LoVo (cell line): ENCODE data around the gene OR1M1.
"Not testable (repeated sequence)": the region's sequence is repeated elsewhere in the genome, so short reads cannot be mapped to it uniquely, and the experiment has no call there.

ENCODE experiments used
- DNase-seq: peaks from one replicate; pipeline ENCODE4 v3.0.0-alpha.2; 2016; ENCODE audit warnings: low spot score

The OR1M1 gene, protein sequence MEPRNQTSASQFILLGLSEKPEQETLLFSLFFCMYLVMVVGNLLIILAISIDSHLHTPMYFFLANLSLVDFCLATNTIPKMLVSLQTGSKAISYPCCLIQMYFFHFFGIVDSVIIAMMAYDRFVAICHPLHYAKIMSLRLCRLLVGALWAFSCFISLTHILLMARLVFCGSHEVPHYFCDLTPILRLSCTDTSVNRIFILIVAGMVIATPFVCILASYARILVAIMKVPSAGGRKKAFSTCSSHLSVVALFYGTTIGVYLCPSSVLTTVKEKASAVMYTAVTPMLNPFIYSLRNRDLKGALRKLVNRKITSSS

DNA sequence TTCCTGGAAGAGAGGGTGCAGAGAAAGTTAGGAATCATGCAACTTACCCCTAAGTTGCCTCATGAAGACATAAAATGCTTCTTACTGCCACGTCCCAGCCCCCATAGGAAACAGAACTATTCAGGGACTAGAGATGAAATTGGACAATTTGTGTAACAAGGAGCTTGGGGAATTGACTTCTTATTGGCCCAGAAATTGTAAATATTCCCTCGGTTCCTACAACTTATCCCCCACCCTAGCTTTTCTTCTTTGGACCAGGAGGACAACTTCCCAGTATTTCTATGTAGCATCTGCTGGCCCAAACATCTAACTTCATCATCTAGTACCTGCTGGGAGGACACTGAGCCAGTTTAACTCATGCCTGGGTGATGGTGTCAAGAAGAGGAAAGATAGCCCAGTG lies at the start of gene OR1M1:
Gene OR1M1 (plus strand): TSS at position 301 of the 400 bp plus-strand sequence. CDS start 6,184 bp downstream, outside the sequence.
- DNase-seq, result no peak

DNA sequence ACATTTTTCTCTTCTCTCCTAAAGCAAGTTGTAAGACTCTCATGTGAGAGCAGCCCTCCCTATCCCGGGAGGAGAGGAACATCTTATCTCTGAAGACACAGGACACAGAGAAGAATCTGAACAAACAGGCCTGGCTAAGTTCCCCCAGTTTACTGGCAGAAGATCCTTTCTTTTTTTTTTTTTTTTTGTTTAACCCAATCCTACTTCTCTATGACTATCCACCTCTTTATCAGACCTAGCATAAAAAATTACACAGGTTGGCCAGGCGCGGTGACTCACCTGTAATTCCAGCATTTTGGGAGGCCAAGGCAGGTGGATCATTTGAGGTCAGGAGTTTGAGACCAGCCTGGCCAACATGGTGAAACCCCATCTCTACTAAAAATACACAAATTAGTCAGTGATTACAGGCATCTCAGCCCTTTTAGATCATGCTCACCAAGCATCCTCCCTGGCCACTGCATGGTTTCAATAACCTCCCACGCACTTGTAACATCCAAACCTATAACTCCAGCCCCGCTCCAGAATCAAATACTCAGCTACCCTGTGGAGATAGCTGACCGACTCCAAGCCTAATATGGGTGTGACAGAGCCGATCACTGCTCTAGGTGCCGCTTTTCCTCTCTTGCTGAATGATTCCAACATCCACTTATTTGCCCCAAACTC lies 49.3 kb upstream of the OR1M1 start:
- DNase-seq, result no peak

DNA sequence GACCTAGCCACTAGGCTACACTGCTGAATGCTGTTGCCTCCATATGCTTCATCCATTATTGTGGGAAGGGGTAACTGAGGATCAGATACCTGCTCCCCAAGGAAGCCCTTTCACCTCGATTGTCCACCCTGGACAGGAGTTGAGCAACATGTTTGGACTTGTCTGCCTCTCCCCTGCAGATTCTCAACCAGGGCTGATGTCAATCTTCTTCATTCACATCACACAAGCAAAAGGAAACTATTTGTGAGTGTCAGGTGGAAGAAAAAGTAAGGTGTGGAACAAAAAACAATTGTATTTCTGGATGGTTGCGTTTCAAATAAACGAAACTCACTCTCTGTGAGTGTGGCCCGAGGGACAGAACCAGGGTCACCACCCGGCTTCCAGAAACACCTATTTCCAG lies 47.1 kb upstream of the OR1M1 start:
- DNase-seq, result peak; percentile 9

DNA sequence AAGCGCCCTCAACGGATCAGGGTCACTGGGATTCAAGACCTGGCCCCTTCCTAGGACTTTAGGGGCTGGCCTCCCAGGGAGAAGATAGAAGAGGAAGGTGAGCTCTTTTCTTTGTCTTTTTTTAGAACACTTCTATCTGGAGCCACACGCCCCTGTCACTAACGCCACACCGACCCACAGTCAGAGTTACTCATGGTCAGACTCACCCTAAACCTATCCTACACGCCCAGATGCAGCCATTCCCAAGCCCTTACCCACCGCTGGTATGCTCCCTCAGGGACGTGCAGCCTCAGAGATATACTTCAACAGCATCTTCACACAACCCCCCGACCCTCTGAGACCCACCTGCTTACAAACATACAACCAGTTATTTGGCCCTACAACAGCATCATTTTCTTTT lies 46.7 kb upstream of the OR1M1 start:
- peak; percentile 51 for DNase-seq

DNA sequence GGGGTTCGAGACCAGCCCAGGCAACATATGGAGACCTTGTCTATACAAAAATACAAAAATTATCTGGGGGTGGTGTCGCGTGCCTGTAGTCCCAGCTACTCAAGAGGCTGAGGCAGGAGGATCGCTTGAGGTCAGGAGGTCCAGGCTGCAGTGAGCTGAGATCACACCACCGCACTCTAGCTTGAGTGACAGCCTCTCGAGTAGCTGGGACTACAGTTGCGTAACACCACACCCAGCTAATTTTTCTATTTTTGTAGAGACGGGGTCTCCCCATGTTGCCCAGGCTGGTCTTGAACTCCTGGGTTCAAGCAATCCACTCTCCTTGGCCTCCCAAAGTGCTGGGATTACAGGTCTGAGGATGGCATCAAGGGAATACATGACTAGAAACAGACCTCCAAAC lies 45.8 kb upstream of the OR1M1 start:
- DNase-seq, result no peak

DNA sequence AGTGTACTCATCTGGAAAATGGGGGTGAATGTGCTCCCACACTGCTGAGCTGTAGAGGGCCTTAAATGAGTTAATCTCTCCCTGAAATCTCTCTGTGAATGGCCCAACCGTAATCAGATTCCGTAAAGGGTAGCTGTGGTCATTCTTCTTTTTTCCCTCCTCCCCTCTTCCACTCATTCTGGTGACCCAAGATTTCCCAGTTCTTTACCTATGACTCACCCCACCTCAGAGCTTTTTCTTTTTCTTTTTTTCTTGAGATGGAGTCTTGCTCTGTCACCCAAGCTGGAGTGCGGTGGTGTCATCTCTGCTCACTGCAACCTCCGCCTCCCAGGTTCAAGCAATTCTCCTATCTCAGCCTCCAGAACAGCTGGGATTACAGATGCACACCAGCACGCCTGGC lies 43.3 kb upstream of the OR1M1 start:
- DNase-seq, result no peak

DNA sequence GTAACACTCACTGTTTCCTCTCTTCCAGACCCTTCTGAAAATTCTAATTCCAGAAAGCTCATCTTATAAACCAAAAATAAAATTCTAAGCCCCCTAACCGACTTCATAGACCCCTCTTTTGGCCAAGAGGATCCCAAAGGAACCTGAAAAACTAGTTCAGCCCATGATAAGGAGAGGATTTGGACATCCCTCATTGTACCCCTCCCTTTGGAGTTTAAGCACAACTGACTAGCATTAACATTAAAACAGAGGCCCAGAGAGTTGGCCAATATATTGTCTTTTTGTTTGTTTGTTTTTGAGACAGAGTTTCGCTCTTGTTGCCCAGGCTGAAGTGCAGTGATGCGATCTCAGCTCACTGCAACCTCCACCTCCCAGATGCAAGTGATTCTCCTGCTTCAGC lies 42.4 kb upstream of the OR1M1 start:
- no peak for DNase-seq

DNA sequence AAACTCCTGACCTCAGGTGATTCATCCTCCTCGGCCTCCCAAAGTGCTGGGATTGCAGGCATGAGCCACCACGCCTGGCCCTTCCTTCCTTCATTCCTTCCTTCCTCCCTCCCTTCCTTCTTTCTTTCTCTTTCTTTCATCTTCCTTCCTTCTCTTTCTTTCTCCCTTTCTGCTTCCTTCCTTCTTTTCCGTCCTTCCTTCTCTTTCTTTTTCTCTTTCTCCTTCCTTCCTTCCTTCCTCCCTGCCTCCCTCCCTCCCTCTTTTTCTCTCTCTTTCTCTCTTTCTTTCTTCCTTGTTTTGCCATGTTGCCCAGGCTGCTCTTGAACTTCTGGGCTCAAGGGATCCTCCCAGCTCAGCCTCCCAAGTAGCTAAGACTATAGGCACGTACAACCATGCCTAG lies 40.2 kb upstream of the OR1M1 start:
- no peak for DNase-seq

DNA sequence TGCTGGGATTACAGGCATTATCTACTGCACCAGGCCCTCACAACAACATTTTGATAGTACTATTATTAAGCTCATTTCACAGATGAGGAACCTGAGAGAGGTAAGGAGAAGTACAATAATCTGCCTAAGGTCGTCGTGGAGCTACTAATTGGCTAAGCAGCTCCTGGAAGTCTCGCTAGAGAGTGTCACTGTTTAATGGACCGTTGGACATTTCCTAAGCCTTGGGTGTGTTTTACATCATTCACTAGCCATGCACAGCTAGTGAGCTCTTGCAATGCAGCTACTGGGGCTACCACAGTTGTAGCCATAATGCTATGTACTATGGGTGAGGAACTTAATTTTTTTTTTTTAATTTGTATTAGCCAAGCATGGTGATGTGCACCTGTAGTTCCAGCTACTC lies 34.0 kb upstream of the OR1M1 start:
- DNase-seq, result no peak

DNA sequence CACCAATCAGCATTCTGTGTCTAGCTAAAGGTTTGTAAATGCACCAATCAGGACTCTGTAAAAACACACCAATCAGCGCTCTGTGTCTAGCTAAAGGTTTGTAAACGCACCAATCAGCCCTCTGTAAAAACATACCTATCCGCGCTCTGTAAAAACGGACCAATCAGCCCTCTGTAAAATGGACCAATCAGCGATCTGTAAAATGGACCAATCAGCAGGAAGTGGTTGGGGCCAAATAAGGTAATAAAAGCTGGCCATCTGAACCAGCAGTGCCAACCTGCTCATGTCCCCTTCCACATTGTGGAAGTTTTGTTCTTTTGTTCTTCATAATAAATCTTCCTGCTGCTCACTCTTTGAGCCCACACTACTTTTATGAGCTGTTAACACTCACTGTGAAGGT lies 33.2 kb upstream of the OR1M1 start:
- not testable (repeated sequence) for DNase-seq

DNA sequence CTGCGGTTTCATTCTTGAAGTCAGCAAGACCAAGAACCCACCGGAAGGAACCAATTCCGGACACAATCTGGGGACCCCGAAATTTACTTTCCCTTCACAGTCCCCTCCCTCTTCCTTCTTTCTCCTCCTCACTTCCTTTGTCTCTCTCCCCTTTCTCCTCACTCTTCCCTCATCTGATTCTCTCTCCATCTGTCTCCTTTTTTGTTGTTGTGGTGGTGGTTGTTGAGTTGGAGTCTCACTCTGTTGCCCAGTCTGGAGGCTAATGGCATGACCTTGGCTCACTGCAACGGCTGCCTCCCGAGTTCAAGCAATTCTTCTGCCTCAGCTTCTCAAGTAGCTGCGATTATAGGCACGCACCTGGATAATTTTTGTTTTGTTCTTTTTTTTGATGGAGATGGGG lies 32.7 kb upstream of the OR1M1 start:
- DNase-seq, result no peak

DNA sequence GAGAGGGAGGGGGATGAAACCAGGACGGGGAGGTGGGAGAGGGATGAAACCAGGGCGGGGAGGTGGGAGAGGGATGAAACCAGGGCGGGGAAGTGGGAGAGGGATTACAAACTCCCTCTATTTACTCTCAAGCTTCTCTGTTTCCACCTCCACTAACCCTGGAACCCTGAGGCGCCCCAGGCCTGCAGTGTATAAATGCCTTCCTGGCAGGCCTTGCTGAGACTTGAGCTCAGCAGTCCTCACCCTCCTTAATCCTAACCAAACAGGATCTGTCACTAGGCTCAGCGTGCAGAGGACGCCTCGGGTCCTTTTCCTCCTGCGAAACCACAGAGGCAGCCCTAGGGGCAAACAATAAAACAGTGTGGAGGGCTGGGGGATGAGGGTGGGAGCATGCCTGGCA lies 32.1 kb upstream of the OR1M1 start:
- DNase-seq, result peak; percentile 32

DNA sequence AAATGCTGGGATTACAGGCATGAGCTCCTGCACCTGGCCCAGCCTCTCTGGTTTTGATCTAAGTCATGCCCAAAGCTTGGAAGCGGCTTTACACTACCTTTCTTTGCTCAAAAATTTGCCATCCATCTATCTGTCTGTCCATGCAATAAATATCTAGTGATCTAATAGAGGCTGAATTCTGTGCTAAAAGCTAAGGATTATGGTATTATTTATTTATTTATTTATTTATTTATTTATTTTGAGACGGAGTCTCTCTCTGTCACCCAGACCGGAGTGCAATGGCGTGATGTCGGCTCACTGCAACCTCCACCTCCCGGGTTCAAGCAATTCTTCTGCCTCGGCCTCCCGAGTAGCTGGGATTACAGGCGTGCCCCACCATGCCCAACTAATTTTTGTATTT lies 30.7 kb upstream of the OR1M1 start:
- not testable (repeated sequence) for DNase-seq

DNA sequence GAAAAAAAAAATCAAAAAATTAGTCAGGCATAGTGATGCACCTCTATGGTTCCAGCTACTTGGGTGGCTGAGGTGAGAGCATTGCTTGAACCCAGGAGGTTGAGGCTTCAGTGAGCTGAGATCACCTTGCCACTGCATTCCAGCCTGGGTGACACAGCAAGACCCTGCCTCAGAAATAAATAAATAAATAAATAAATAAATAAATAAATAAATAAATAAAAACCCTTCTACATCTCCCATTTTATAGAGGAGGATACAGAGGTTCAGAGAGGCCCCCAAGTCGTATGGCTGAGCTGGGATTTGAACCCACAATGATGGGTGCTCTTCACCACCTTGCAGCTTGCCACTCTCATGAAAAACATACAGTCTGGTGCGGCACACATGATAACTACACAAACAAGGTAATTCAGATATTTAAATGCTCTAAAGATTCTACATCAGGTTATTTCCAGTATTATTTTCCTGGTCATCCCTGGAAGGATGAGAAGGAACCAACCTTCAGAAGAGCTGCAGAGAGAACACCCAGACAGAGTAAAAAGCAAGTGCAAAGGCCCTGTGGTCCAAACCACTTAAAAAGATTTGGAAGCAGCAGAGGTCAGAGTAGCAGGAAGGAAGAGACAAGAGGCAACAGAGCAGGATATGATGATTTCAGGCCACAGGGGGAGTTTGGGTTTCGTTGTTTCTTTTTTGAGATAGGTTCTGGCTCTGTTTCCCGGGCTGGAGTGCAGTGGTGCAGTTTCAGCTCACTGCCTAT lies 29.2 kb upstream of the OR1M1 start:
- DNase-seq, result no peak

DNA sequence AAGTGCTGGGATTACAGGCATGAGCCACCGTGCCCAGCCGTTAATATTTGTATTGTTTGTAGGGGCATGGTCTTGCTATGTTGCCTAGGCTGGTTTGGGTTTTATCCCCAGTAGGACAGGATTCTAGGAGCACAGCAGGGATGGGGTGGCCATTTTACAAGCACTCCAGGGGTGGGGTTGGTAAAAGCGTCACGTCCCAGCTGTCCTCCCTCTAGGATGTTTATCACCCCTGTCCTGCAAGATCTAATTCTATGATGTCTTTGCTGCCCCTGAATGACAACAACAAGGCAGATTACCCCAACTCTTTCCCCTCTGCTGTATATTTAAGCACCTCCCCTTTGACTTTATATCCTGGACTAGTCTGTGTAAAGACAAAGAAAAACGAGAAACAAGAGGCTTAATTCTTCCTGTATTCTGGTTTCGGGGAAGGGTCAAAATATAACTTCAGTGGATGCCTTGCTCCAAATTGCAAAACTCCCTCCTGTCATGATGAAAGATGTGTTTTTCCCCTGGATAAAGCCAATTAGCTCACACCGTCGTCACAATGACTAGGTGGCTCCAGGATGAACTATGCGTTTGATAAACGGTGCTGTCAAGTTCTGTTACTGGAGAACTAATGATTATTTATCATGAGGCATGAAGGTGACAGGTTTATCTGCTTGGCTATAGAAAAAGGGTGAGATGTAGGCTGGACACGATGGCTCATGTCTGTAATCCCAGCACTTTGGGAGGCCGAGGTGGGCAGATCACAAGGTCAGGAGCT lies 27.8 kb upstream of the OR1M1 start:
- DNase-seq, result no peak

DNA sequence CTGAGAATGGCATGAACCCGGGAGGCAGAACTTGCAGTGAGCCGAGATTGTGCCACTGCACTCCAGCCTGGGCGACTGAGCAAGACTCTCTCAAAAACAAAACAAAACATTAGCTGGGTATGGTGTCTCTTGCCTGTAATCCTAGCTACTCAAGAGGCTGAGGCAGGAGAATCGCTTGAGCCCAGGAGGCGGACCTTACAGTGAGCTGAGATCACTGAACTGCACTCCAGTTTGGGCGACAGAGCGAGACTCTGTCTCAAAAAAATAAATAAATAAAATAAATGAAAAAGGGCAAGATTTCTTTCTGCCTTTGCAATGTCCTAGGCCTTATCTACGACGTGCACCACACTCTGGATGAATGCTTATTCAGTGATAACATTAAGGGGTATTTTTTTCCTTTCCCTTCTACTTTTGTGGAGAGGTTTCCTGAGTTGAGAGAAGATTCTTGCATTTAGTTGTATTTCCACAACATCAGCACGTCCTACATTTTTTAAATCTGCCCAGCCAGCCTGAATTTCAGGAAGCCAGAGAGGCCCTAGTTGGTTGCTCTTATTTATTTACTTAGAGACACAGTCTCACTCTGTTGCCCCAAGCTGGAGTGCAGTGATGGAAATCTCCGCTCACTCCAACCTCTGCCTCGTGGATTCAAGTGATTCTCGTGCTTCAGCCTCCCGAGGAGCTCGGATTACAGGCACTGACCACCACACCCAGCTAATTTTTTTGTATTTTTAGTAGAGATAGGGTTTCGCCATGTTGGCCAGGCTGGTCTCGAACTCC lies 26.1 kb upstream of the OR1M1 start:
- no peak for DNase-seq

DNA sequence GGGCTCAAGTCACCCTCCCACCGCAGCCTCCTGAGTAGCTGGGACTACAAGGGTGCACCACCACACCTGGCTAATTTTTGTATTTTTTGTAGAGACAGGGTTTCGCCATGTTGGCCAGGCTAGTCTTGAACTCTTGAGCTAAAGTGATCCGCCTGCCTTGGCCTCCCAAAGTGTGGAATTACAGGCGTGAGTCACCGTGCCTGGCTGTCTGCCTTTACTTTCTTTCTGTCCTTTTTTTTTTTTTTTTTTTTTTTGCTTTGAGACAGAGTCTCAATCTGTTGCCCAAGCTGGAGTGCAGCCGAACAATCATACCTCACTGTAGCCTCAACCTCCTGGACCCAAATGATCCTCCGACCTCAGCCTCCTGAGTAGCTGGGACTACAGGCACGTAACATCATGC lies 25.0 kb upstream of the OR1M1 start:
- DNase-seq, result no peak

DNA sequence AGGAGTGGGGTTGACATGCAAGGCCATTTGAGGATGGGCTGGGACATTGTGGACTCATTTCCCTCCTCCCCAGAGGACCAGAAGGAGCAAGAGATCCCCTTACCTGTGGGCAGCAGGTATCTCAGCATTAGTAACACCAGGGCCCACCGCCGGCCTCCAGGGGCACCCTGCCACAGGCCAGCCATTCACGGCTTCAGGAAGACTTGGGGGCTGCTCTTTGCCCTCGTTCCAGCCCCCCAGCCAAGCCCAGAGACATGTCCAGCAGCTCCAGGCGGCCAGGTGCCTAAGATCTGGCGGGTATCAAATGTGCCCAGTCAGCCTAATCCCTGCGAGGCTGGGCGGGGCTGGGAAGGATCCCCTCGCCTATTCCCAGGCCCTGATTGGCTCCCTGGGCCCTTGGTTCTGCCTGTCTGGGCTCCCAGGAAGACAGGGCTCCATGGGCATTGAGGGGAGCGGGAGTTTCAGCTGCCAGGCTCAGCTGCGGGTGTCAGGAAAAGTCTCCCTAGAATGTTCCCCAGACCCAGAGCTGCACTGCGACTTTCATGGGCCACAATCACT lies 21.3 kb upstream of the OR1M1 start:
- DNase-seq, result no peak

DNA sequence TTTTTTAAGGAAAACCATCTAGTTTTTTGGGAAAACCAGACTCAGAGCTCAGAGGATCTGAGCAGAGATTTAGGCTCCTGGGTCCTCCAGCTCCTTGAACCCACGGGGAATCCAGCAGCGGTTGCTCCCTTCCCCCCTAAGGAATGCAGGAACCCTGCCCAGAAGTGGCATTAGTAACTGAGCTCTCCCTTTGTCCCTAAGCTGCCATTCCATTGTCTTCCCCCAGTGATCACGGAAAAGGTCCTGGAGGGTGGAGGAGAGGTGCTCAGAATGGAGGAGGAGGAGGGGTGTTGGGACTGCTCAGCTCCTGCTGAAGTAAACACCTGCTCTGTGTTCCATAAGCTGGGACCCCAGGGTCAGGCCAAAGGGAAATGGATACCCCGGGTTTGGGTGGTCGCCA lies 16.8 kb upstream of the OR1M1 start:
- no peak for DNase-seq

DNA sequence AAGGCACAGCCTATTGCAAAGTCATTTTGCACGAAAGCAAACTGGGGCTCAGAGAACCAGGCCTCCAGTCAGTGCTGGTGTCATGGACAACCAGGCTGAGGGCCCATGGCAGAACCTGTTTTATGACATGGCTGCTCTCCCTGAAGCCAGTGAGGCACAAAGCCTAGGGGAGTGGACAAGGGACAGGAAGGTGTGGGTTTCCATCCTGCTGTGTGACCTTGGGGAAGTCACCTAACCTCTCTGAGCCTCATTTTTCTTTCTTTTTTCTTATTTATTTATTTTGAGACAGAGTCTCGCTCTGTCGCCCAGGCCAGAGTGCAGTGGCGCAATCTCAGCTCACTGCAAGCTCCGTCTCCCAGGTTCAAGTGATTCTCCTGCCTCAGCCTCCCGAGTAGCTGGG lies 15.1 kb upstream of the OR1M1 start:
- DNase-seq, result not testable (repeated sequence)

DNA sequence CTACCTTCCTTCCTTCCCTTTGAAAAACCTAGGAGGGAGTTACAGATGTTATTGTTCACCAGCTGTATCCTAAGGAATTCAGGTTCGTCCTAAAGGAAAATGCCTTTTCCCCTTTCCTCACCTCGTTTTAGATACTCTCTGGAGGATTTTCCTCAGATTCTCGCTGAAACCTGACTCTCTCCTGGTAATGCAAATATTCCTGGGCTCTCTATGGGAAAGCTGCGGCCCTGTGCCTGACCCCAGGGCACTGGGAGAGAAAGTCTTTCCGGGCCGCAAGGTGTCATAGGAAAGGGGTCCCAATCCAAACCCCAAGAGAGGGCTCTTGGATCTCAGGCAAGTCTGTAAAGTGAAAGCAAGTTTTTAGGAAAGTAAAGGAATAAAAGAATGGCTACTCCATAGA lies 13.1 kb upstream of the OR1M1 start:
- DNase-seq, result no peak
